HG03442 (cell line): ENCODE data around the gene HOATZ.
A peak's percentile ranks its signal among the peaks of the same experiment; 100 is the strongest.

ENCODE experiments used
- ATAC-seq: cut with Tn5 transposase; IDR thresholded peaks from one replicate; pipeline ENCODE4 v1.9.1; 2021; ENCODE audit warnings: mild to moderate bottlenecking, moderate library complexity; ENCODE audit not compliant: unreplicated experiment

HOATZ gene

GRCh38 chr11:111521135-111521534, 6.6 kb downstream of the HOATZ start:
- no peak for ATAC-seq

GRCh38 chr11:111522426-111522825, 7.8 kb downstream of the HOATZ start:
- ATAC-seq: no peak

GRCh38 chr11:111523343-111523742, 8.8 kb downstream of the HOATZ start:
- no peak for ATAC-seq

GRCh38 chr11:111524056-111524455, 9.5 kb downstream of the HOATZ start:
- no peak for ATAC-seq

GRCh38 chr11:111525456-111525855, 10.9 kb downstream of the HOATZ start:
- ATAC-seq: no peak

GRCh38 chr11:111526501-111526900, 11.9 kb downstream of the HOATZ start:
- peak; percentile 60 for ATAC-seq

- no peak for ATAC-seq
These were observed 12.7 kb downstream of the HOATZ start for GRCh38 chr11:111527279-111527678.

- ATAC-seq: no peak
These were observed 14.0 kb downstream of the HOATZ start for GRCh38 chr11:111528557-111528956.

- ATAC-seq: no peak
These were observed 15.5 kb downstream of the HOATZ start for GRCh38 chr11:111530091-111530490.

GRCh38 chr11:111531136-111531535, 16.6 kb downstream of the HOATZ start:
- no peak for ATAC-seq

- peak; percentile 98 for ATAC-seq
These were observed 17.2 kb downstream of the HOATZ start for GRCh38 chr11:111531687-111532364.

- no peak for ATAC-seq
These were observed 17.8 kb downstream of the HOATZ start for GRCh38 chr11:111532365-111532709.

GRCh38 chr11:111535281-111535680, 20.7 kb downstream of the HOATZ start:
- ATAC-seq: no peak

GRCh38 chr11:111537336-111537860, 22.8 kb downstream of the HOATZ start:
- ATAC-seq: no peak

- ATAC-seq: no peak
These were observed 24.0 kb downstream of the HOATZ start for GRCh38 chr11:111538407-111539114.

- ATAC-seq: no peak
These were observed 25.0 kb downstream of the HOATZ start for GRCh38 chr11:111539426-111540113.

- ATAC-seq: no peak
These were observed 25.7 kb downstream of the HOATZ start, which contains the start of gene LAYN for GRCh38 chr11:111540114-111540936. Gene LAYN (plus strand): TSS chr11:111540720. CDS start chr11:111540844, 124 bp downstream.

GRCh38 chr11:111540937-111541253, 26.3 kb downstream of the HOATZ start:
- no peak for ATAC-seq

- ATAC-seq: no peak
These were observed 26.9 kb downstream of the HOATZ start for GRCh38 chr11:111541254-111542061.

GRCh38 chr11:111542606-111543275, 28.2 kb downstream of the HOATZ start:
- no peak for ATAC-seq
